Gastroesophageal sphincter (tissue), 4 donors: ENCODE measurements around the gene SMIM21. TPM values are rescaled to one million over a fixed set of nuclear protein-coding genes. Genes with fewer than 3 reads are reported as not detected.

ENCODE experiments used
- ATAC-seq: fragments of 150-250 bp; one replicate; pipeline ENCODE4 v1.9.1; 2016; ENCODE audit warnings: mild to moderate bottlenecking, moderate library complexity
- H3K27ac ChIP-seq, 4 donors: fragments of 200-600 bp; sonication (generic) in 3 of 4; 1 replicate in 3 of 4; 2 replicates in 1 of 4; pipeline ENCODE4 v1.5.1; 2016 to 2019
- H3K27me3 ChIP-seq: fragments of 200-600 bp; sonication (generic); one replicate; pipeline ENCODE4 v1.5.1; 2019
- H3K36me3 ChIP-seq, 2 donors: fragments of 200-600 bp; sonication (generic); one replicate each; pipeline ENCODE4 v1.5.1; 2019; ENCODE audit warnings: control low read depth in 1 of 2
- H3K4me1 ChIP-seq, 3 donors: fragments of 200-600 bp; sonication (generic); 1 replicate in 2 of 3; 2 replicates in 1 of 3; pipeline ENCODE4 v1.5.1; 2016 to 2019; ENCODE audit warnings: control low read depth in 2 of 3
- H3K4me3 ChIP-seq, 2 donors: fragments of 200-600 bp; sonication (generic); one replicate each; pipeline ENCODE4 v1.5.1; 2019; ENCODE audit warnings: mild to moderate bottlenecking in 1 of 2, moderate library complexity in 1 of 2
- H3K9me3 ChIP-seq, 3 donors: fragments of 200-600 bp; sonication (generic); one replicate each; pipeline ENCODE4 v1.5.1; 2017 to 2019; ENCODE audit warnings: control low read depth in 2 of 3
- EP300 ChIP-seq: sonication (generic); formaldehyde crosslinking; IDR thresholded peaks from one replicate; pipeline ENCODE4 v1.6.1; 2017; ENCODE audit warnings: antibody characterized with exemption, mild to moderate bottlenecking
- POLR2A ChIP-seq, 2 donors: fragments of 450-650 bp; IDR thresholded peaks; one replicate each; pipeline ENCODE4 v1.6.1; 2017; ENCODE audit warnings: antibody characterized with exemption in 2 of 2, mild to moderate bottlenecking in 2 of 2, moderate library complexity in 1 of 2
- POLR2AphosphoS5 ChIP-seq: sonication (generic); formaldehyde crosslinking; IDR thresholded peaks from one replicate; pipeline ENCODE4 v1.6.1; 2017; ENCODE audit warnings: antibody characterized with exemption
- WGBS, 2 donors: methylation state at CpG; one replicate each; pipeline ENCODE4 v1.1.5; 2018; ENCODE audit warnings: low coverage in 1 of 2; 5-methylcytosine and 5-hydroxymethylcytosine counted together
- total RNA-seq, 4 donors: library from RNA; depleted of rRNA; stranded (reverse); fragments of >200 nt; gene quantifications; one replicate each; pipeline ENCODE4 v1.1.0, GENCODE V29; 2016
- TF ChIP-seq, protein P1 (sequence below), 4 experiments: fragments of 200-600 bp in 2 of 4; fragments of 450-650 bp in 2 of 4; sonication (generic) in 1 of 4; IDR thresholded peaks; one replicate each; pipeline ENCODE4 v1.5.1; 2017 to 2019; ENCODE audit warnings: antibody characterized with exemption in 4 of 4, mild to moderate bottlenecking in 2 of 4, moderate library complexity in 2 of 4

Gene SMIM21
- total RNA-seq, 4 donors from 2014 or later = not detected

DNA sequence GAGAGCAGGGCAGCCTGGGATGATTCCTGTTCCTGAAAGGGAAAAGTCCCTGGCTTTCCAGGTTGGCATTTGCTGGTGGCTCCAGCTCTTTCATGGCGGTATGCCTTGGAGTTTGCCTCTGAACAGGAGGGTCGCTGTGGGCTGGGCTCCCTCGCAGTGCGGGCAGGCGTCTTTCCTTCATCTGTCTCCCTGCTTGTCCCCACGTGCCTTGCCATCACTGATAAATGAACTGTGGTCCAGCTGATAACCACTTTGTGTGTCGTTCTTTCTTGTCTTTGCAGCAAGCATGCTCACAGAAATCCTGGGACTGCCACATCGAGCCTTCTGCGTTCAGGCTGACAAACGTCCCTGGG is 35.3 kb downstream of the SMIM21 start:
- TF ChIP-seq, protein P1, sequence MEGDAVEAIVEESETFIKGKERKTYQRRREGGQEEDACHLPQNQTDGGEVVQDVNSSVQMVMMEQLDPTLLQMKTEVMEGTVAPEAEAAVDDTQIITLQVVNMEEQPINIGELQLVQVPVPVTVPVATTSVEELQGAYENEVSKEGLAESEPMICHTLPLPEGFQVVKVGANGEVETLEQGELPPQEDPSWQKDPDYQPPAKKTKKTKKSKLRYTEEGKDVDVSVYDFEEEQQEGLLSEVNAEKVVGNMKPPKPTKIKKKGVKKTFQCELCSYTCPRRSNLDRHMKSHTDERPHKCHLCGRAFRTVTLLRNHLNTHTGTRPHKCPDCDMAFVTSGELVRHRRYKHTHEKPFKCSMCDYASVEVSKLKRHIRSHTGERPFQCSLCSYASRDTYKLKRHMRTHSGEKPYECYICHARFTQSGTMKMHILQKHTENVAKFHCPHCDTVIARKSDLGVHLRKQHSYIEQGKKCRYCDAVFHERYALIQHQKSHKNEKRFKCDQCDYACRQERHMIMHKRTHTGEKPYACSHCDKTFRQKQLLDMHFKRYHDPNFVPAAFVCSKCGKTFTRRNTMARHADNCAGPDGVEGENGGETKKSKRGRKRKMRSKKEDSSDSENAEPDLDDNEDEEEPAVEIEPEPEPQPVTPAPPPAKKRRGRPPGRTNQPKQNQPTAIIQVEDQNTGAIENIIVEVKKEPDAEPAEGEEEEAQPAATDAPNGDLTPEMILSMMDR (IDR thresholded peaks at IDR 0.05) = no peak
- TF ChIP-seq POLR2A (IDR thresholded peaks at IDR 0.05) (no peak), EP300 (no peak)
- 72% methylated on average over 8 of the region's 10 CpGs; no CpG with 5 or more reads in 1 of the 2 donors for WGBS, 2 donors
- Histone ChIP-seq H3K36me3 (no peaks in the 10 kb centered on the region), H3K9me3 (no peaks in the 10 kb centered on the region), H3K4me3 (no peak overlapping the region), H3K27me3 (no peaks in the 10 kb centered on the region), H3K27ac (no peak overlapping the region), H3K4me1 (no peaks in the 10 kb centered on the region)
- ATAC-seq = no peak

DNA sequence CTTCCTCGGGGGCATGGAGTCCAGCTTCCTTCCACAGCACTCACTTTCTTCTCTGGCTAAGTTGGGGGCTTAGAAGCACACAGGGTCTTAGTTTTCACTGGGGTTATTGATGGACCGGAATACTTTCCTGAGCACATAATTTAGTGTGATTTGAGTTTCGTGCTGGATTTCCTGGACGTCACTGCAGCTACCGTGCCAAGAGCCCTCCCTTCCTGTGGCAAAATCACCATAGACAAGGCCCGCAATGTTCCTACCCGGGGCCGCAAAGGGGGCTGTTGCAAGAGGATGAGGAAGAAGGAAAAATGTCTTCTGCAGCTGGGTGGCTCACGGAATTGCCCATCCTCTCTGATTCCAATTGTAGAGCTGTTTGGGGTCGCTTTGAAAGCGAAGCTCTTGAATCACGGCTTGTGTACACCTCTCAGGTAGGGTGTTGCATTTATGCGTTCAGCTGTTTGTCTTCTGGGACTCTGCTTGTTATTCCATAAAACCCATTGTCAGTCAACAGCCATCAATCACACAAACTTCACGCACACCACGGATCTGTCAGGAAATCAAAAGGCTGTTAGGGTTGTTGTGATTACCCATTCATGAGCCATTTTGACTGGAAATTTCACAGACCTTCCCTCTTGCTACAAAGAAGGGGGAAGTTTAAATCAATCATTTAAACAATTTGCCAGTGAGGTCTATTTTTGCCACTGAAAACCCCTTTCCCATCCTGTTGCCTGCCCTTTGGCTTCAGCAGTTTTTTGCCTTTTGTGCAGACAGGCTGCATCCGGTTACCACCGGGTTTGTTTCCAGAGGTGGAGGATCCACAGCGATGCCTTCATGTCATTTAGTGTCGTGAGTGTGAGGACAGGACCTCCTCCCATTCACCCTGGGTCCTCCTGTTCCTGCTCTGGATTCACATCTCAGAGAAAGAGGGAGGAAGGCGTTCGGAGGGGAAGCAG is 36.0 kb downstream of the SMIM21 start:
- no peak overlapping the region for H3K4me3 ChIP-seq
- H3K27ac ChIP-seq = no peak overlapping the region
- no peaks in the 10 kb centered on the region for H3K9me3 ChIP-seq
- H3K27me3 ChIP-seq = no peaks in the 10 kb centered on the region
- TF ChIP-seq, protein P1 (IDR thresholded peaks at IDR 0.05) = no peak
- TF ChIP-seq EP300 = no peak
- no peak for TF ChIP-seq POLR2AphosphoS5
- no peak for TF ChIP-seq POLR2A (IDR thresholded peaks at IDR 0.05)
- H3K4me1 ChIP-seq = no peaks in the 10 kb centered on the region
- H3K36me3 ChIP-seq = no peaks in the 10 kb centered on the region
- WGBS, 2 donors = 61 to 82% methylated on average over 4 to 7 of the region's 21 CpGs
- no peak for ATAC-seq

DNA sequence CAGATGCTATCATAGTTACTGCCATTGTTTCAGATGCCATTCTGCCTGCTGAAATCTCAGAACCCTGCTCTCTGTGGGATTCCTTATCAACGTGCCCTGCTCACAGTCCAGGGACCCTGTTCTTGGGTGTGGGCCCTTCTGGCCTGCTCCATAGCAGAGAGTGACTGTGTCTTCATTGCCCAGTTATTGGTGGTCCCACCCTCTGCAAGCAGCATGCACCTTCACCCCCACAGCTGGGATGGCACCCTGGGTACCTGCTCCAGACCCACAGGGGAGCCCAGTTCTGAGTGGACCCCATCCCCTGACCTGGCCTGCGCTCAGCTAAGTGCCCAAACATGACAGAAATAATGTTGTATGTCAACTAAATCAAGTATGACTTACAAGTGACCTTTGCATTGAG is 36.6 kb downstream of the SMIM21 start:
- no peaks in the 10 kb centered on the region for H3K27me3 ChIP-seq
- TF ChIP-seq, protein P1 (IDR thresholded peaks at IDR 0.05) = no peak
- TF ChIP-seq EP300 = no peak
- no peak for TF ChIP-seq POLR2AphosphoS5
- no peak for TF ChIP-seq POLR2A (IDR thresholded peaks at IDR 0.05)
- no peak overlapping the region for H3K4me3 ChIP-seq
- WGBS, 2 donors = 67% methylated on average over 1 of the region's 2 CpGs; no CpG with 5 or more reads in 1 of the 2 donors
- H3K4me1 ChIP-seq = no peaks in the 10 kb centered on the region
- H3K9me3 ChIP-seq = no peaks in the 10 kb centered on the region
- no peak overlapping the region for H3K27ac ChIP-seq
- H3K36me3 ChIP-seq = no peaks in the 10 kb centered on the region
- no peak for ATAC-seq

DNA sequence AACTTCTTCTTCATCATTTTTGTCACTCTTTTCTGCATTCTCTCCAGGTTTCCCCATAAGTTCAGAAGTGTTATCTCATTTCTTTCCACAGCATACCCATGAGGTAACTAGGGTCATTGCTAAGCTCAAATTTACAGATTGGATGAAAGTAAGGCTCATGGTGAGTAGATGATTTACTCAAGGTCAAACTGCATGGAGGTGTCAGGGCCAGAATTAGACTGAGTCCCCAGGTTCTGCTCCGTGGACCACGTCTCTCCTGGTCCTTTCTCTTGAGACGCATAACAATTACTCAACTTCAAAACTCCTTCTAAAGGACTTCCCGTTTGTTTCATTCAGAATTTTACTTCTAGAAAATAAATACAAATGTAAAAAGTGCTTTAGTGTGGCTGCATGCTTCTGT is 43.4 kb downstream of the SMIM21 start:
- no peak for ATAC-seq
- no peak overlapping the region for H3K27ac ChIP-seq
- no peaks in the 10 kb centered on the region for H3K4me1 ChIP-seq
- H3K27me3 ChIP-seq = no peaks in the 10 kb centered on the region
- no peaks in the 10 kb centered on the region for H3K36me3 ChIP-seq
- 46 to 80% methylated on average over 1 to 4 of the region's 4 CpGs for WGBS, 2 donors
- no peak overlapping the region for H3K4me3 ChIP-seq
- no peaks in the 10 kb centered on the region for H3K9me3 ChIP-seq
- TF ChIP-seq POLR2AphosphoS5 = no peak

DNA sequence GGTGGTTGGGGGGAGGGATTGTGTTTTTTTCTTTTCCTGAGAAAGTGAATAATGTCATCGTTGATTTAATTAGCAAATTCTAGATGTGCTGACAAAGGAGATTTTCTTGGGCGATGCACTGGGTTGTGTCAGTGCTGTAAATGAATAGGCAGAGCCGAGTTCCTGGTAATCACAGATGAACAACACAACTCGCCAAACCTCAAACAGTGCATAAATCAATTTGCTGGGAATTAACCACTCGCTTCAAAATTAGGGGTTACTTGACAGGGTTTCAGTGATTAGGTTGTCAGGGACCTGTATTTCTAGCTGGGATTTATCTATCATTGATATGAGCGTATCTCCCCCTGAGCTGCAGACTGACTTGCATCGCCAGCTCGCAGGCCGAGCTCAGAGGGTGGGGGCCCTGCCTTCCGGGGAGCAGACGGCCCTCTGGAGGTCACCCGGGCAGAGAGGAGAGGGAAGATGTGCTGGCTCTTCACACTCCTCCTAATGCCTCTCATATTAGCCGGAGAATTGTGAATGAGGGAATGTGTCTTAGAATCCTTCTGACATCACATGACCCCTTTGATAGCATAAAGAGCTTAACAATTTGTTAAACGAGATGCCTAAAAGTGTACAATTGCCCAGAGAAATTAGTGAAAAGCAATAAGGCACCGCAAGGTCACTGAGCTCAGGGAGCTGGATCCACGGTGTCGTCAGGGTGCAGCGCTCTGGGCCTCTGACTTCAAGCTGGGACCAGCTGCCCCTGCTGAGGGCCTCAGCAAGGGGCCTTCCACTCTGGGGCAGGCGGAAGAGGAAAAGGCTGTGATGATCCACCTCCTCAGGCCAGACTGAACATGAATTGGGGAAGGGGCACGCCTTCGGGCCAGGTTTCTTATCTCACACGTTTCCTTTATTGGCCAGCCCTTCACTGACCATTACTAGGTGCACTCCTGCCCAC is 48.9 kb downstream of the SMIM21 start:
- Histone ChIP-seq H3K4me1 (no peaks in the 10 kb centered on the region), H3K9me3 (no peaks in the 10 kb centered on the region), H3K4me3 (no peak overlapping the region), H3K27me3 (no peaks in the 10 kb centered on the region), H3K36me3 (no peaks in the 10 kb centered on the region), H3K27ac (no peak overlapping the region)
- WGBS, 2 donors = 63 to 73% methylated on average over 8 to 14 of the region's 22 CpGs
- TF ChIP-seq POLR2AphosphoS5 (no peak), POLR2A (IDR thresholded peaks at IDR 0.05) (no peak), EP300 (no peak)
- TF ChIP-seq, protein P1 (IDR thresholded peaks at IDR 0.05) = no peak
- ATAC-seq = no peak
